C4-2B (cell line): ENCODE results near the gene SPACA4.

Experiments
- ZFX ChIP-seq: fragments of 450-650 bp; IDR thresholded peaks from 2 replicates; pipeline ENCODE4 v1.6.1; 2017
- TF ChIP-seq, protein P1 (sequence below): fragments of 450-650 bp; conservative IDR thresholded peaks from 2 replicates; pipeline ENCODE4 v1.5.1; 2017; ENCODE audit warnings: mild to moderate bottlenecking

DNA sequence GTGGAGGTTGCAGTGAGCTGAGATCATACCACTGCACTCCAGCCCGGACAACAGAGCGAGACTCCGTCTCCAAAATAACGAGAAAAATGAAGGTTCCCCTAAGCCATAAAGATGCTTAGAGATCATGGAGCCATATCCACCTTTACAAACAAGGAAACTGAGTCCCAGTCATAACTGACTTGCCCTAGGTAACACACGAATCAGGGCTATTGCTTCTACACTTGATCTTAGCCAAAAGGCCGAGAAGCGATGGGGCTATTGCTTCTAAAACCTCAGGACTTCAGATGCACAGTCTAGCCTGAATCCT, 27.4 kb downstream of the SPACA4 start:
- TF ChIP-seq, protein P1, sequence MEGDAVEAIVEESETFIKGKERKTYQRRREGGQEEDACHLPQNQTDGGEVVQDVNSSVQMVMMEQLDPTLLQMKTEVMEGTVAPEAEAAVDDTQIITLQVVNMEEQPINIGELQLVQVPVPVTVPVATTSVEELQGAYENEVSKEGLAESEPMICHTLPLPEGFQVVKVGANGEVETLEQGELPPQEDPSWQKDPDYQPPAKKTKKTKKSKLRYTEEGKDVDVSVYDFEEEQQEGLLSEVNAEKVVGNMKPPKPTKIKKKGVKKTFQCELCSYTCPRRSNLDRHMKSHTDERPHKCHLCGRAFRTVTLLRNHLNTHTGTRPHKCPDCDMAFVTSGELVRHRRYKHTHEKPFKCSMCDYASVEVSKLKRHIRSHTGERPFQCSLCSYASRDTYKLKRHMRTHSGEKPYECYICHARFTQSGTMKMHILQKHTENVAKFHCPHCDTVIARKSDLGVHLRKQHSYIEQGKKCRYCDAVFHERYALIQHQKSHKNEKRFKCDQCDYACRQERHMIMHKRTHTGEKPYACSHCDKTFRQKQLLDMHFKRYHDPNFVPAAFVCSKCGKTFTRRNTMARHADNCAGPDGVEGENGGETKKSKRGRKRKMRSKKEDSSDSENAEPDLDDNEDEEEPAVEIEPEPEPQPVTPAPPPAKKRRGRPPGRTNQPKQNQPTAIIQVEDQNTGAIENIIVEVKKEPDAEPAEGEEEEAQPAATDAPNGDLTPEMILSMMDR = no peak
- no peak for TF ChIP-seq ZFX
